H1 (cell line): ENCODE data around the gene WNT11. TPM values are rescaled to one million over a fixed set of nuclear protein-coding genes. Genes with fewer than 3 reads are reported as not detected.

Source experiments
- CTCF ChIA-PET: fragments of 300-600 bp; sonication (Branson Sonifier 250); formaldehyde crosslinking; loops from one replicate; lab custom pipeline; 2021; ENCODE audit not compliant: partially characterized antibody; lab: Charles Lee
- POLR2A ChIA-PET: fragments of 300-600 bp; sonication (Branson Sonifier 250); formaldehyde crosslinking; loops from one replicate; lab custom pipeline; 2021; ENCODE audit warnings: inconsistent platforms; ENCODE audit not compliant: partially characterized antibody; lab: Charles Lee
- DNase-seq, 2 experiments: peaks; one replicate each; pipeline versions ENCODE4 v3.0.0 to v3.0.0-alpha.2; 2010 to 2022; ENCODE audit warnings: low spot score in 2 of 2, low read depth in 1 of 2, mixed read lengths in 1 of 2
- FAIRE-seq: peaks from 2 replicates; lab custom pipeline; 2011; peaks lifted over from hg19 to GRCh38; lab: Jason Lieb, UNC
- H2AFZ ChIP-seq: 2 replicates; pipeline ENCODE4 v1.8.1; 2012; ENCODE audit warnings: low read length, inconsistent platforms
- H2AK5ac ChIP-seq: 2 replicates; pipeline ENCODE4 v1.6.1; 2013; ENCODE audit warnings: low read depth, low read length
- H2BK120ac ChIP-seq: replicated peaks from 2 replicates; pipeline ENCODE3; 2013; ENCODE audit warnings: low read depth, low read length, inconsistent platforms
- H2BK12ac ChIP-seq: 2 replicates; pipeline ENCODE4 v1.6.1; 2013; ENCODE audit warnings: low read depth, low read length
- H2BK15ac ChIP-seq: 2 replicates; pipeline ENCODE4 v1.6.1; 2013; ENCODE audit warnings: low read length
- H2BK20ac ChIP-seq: 2 replicates; pipeline ENCODE4 v1.6.1; 2013; ENCODE audit warnings: low read length
- H2BK5ac ChIP-seq: 2 replicates; pipeline ENCODE4 v1.6.1; 2013; ENCODE audit warnings: low read depth, low read length
- H3K14ac ChIP-seq: 2 replicates; pipeline ENCODE4 v1.6.1; 2013; ENCODE audit warnings: inconsistent platforms; ENCODE audit not compliant: insufficient read length
- H3K18ac ChIP-seq: 2 replicates; pipeline ENCODE4 v1.6.1; 2013; ENCODE audit warnings: low read length; ENCODE audit errors: extremely low read depth
- H3K23ac ChIP-seq: 2 replicates; pipeline ENCODE4 v1.6.1; 2013; ENCODE audit warnings: inconsistent platforms; ENCODE audit not compliant: insufficient read length
- H3K23me2 ChIP-seq: 2 replicates; pipeline ENCODE4 v1.6.1; 2013; ENCODE audit warnings: low read depth, low read length
- H3K27ac ChIP-seq: 2 replicates; pipeline ENCODE4 v1.6.1; 2011; ENCODE audit warnings: low read depth, low read length, inconsistent platforms
- H3K27me3 ChIP-seq, 4 experiments: replicated peaks in 1 of 4; 1 replicate in 1 of 4; 2 replicates in 3 of 4; pipeline versions ENCODE4 v1.6.1 to v1.8.1; 2011 to 2013; ENCODE audit warnings: low read length in 3 of 4, mild to moderate bottlenecking in 3 of 4, inconsistent platforms in 2 of 4, mixed read lengths in 2 of 4, moderate library complexity in 1 of 4; ENCODE audit not compliant: control insufficient read depth in 3 of 4, insufficient read depth in 3 of 4; ENCODE audit errors: extremely low read depth in 1 of 4
- H3K36me3 ChIP-seq, 4 experiments: 2 replicates each; pipeline versions ENCODE4 v1.6.1 to v1.8.1; 2011 to 2013; ENCODE audit warnings: mild to moderate bottlenecking in 4 of 4, low read length in 3 of 4, moderate library complexity in 2 of 4, control low read depth in 1 of 4, inconsistent platforms in 1 of 4; ENCODE audit not compliant: insufficient read depth in 4 of 4, control insufficient read depth in 2 of 4
- H3K4ac ChIP-seq: replicated peaks from 2 replicates; pipeline ENCODE3; 2013; ENCODE audit warnings: low read length, low read depth, mixed read lengths, inconsistent platforms; ENCODE audit not compliant: insufficient read length
- H3K4me1 ChIP-seq, 4 experiments: replicated peaks in 1 of 4; 1 replicate in 1 of 4; 2 replicates in 3 of 4; pipeline versions ENCODE4 v1.6.1 to v1.8.1; 2011 to 2013; ENCODE audit warnings: low read length in 3 of 4, inconsistent platforms in 2 of 4, mixed read lengths in 1 of 4; ENCODE audit not compliant: insufficient read depth in 4 of 4, control insufficient read depth in 3 of 4
- H3K4me2 ChIP-seq, 2 experiments: 2 replicates each; pipeline versions ENCODE4 v1.6.1 to v1.8.1; 2011 to 2013; ENCODE audit warnings: low read depth in 2 of 2, low read length in 2 of 2, control low read depth in 1 of 2, inconsistent platforms in 1 of 2, mild to moderate bottlenecking in 1 of 2; ENCODE audit not compliant: insufficient read depth in 1 of 2
- H3K4me3 ChIP-seq, 4 experiments: fragments of 200-600, 300-600 bp in 1 of 4; sonication (generic), shearing (Covaris generic), sonication (Bioruptor Twin) in 1 of 4; 2 replicates each; pipeline versions ENCODE4 v1.5.1 to v1.8.1; 2011 to 2016; ENCODE audit warnings: low read length in 4 of 4, low read depth in 3 of 4, control low read depth in 2 of 4, inconsistent platforms in 2 of 4, mild to moderate bottlenecking in 2 of 4, mixed read lengths in 1 of 4, moderate library complexity in 1 of 4; ENCODE audit not compliant: insufficient read depth in 2 of 4; ENCODE audit errors: extremely low read depth in 1 of 4
- H3K56ac ChIP-seq: replicated peaks from 2 replicates; pipeline ENCODE3; 2013; ENCODE audit warnings: low read depth, mild to moderate bottlenecking, mixed read lengths, low read length, inconsistent platforms; ENCODE audit not compliant: insufficient read length
- H3K79me1 ChIP-seq: 2 replicates; pipeline ENCODE4 v1.6.1; 2013; ENCODE audit warnings: low read depth, low read length, control low read depth
- H3K79me2 ChIP-seq, 2 experiments: 2 replicates each; pipeline versions ENCODE4 v1.6.1 to v1.8.1; 2012 to 2013; ENCODE audit warnings: low read length in 2 of 2, mild to moderate bottlenecking in 2 of 2, inconsistent platforms in 1 of 2; ENCODE audit not compliant: insufficient read depth in 2 of 2, control insufficient read depth in 1 of 2
- H3K9ac ChIP-seq, 4 experiments: replicated peaks in 1 of 4; 1 replicate in 1 of 4; 2 replicates in 3 of 4; pipeline versions ENCODE4 v1.6.1 to v1.8.1; 2011 to 2013; ENCODE audit warnings: low read depth in 3 of 4, low read length in 3 of 4, control low read depth in 2 of 4, mild to moderate bottlenecking in 2 of 4, moderate library complexity in 2 of 4, inconsistent platforms in 1 of 4; ENCODE audit errors: extremely low read depth in 1 of 4
- H3K9me3 ChIP-seq, 2 experiments: 2 replicates each; pipeline versions ENCODE4 v1.6.1 to v1.8.1; 2012 to 2013; ENCODE audit warnings: mild to moderate bottlenecking in 2 of 2, moderate library complexity in 2 of 2, control low read depth in 1 of 2, inconsistent platforms in 1 of 2, low read depth in 1 of 2, low read length in 1 of 2, mixed read lengths in 1 of 2; ENCODE audit not compliant: insufficient read depth in 2 of 2
- H4K20me1 ChIP-seq, 2 experiments: replicated peaks in 1 of 2; 2 replicates each; pipeline versions ENCODE3 to v1.8.1; 2011 to 2013; ENCODE audit warnings: inconsistent platforms in 2 of 2, low read length in 2 of 2, mild to moderate bottlenecking in 1 of 2; ENCODE audit not compliant: insufficient read depth in 2 of 2, control insufficient read depth in 1 of 2
- H4K5ac ChIP-seq: 2 replicates; pipeline ENCODE4 v1.6.1; 2013; ENCODE audit warnings: low read length, low read depth, mixed read lengths, inconsistent platforms; ENCODE audit not compliant: insufficient read length
- H4K8ac ChIP-seq: 2 replicates; pipeline ENCODE4 v1.8.0; 2013; ENCODE audit warnings: mild to moderate bottlenecking, moderate library complexity, low read length, inconsistent platforms; ENCODE audit not compliant: insufficient read depth; ENCODE audit errors: extremely low read depth
- H4K91ac ChIP-seq: replicated peaks from 2 replicates; pipeline ENCODE3; 2013; ENCODE audit warnings: low read length, mixed read lengths, inconsistent platforms; ENCODE audit not compliant: insufficient read length
- CBX8 ChIP-seq: fragments of 300-800, 300-1000 bp; sonication (generic); IDR thresholded peaks from 2 replicates; pipeline ENCODE4 v1.7.1; 2016; ENCODE audit warnings: low read depth, low read length, borderline replicate concordance
- E2F6 ChIP-seq: IDR thresholded peaks from 2 replicates; pipeline ENCODE4 v1.6.1; 2012; ENCODE audit warnings: inconsistent platforms
- JUND ChIP-seq: IDR thresholded peaks from 2 replicates; pipeline ENCODE4 v1.6.1; 2011; ENCODE audit warnings: mild to moderate bottlenecking, improper control_type of control experiment, low read length
- MAX ChIP-seq: IDR thresholded peaks from 2 replicates; pipeline ENCODE4 v1.6.1; 2012; ENCODE audit warnings: inconsistent platforms
- NANOG ChIP-seq: IDR thresholded peaks from 2 replicates; pipeline ENCODE4 v1.6.1; 2011; ENCODE audit warnings: low read length, low read depth, mild to moderate bottlenecking, inconsistent platforms; ENCODE audit not compliant: insufficient read depth, poor library complexity, severe bottlenecking
- POLR2A ChIP-seq, 2 experiments: IDR thresholded peaks; 1 replicate in 1 of 2; 2 replicates in 1 of 2; pipeline ENCODE4 v1.6.1; 2011; ENCODE audit warnings: low read depth in 2 of 2, low read length in 2 of 2, mild to moderate bottlenecking in 2 of 2; ENCODE audit errors: control extremely low read depth in 1 of 2
- POU5F1 ChIP-seq: IDR thresholded peaks from 2 replicates; pipeline ENCODE4 v1.6.1; 2011; ENCODE audit warnings: low read depth, mild to moderate bottlenecking, low read length, moderate library complexity
- RXRA ChIP-seq: IDR thresholded peaks from 2 replicates; pipeline ENCODE4 v1.6.1; 2011; ENCODE audit warnings: low read depth, mild to moderate bottlenecking, low read length, moderate library complexity; ENCODE audit not compliant: insufficient read depth
- SAP30 ChIP-seq: fragments of 300-600 bp; sonication (generic); IDR thresholded peaks from 2 replicates; pipeline ENCODE4 v1.7.1; 2012; ENCODE audit warnings: low read length, moderate library complexity, mild to moderate bottlenecking, inconsistent platforms; ENCODE audit not compliant: insufficient read depth, insufficient replicate concordance
- SP2 ChIP-seq: IDR thresholded peaks from 2 replicates; pipeline ENCODE4 v1.6.1; 2012; ENCODE audit warnings: mild to moderate bottlenecking, low read length, inconsistent platforms
- TCF12 ChIP-seq: IDR thresholded peaks from 2 replicates; pipeline ENCODE4 v1.6.1; 2011; ENCODE audit warnings: low read depth, mild to moderate bottlenecking, low read length
- TEAD4 ChIP-seq: IDR thresholded peaks from 2 replicates; pipeline ENCODE4 v1.6.1; 2012; ENCODE audit warnings: low read depth, low read length, inconsistent platforms, mixed read lengths
- YY1 ChIP-seq: IDR thresholded peaks from 2 replicates; pipeline ENCODE4 v1.6.1; 2011; ENCODE audit warnings: low read depth, mild to moderate bottlenecking, low read length
- WGBS, 2 experiments: shearing (Covaris generic) in 1 of 2; methylation state at CpG; one replicate each; pipeline versions ENCODE4 v1.1.6 to v1.1.7; 2013 to 2015; ENCODE audit warnings: low lambda C conversion rate in 2 of 2, mixed read lengths in 2 of 2, inconsistent platforms in 1 of 2, low coverage in 1 of 2, missing lambda C conversion rate in 1 of 2; ENCODE audit not compliant: insufficient replicate concordance in 2 of 2, insufficient coverage in 1 of 2, insufficient read length in 1 of 2; ENCODE audit errors: extremely low coverage in 1 of 2, missing lambda C conversion rate in 1 of 2; 5-methylcytosine and 5-hydroxymethylcytosine counted together
- polyA plus RNA-seq, 7 experiments: library from polyadenylated mRNA; depleted of rRNA in 3 of 7; stranded (reverse) in 5 of 7; unstranded in 2 of 7; fragments of >200 nt in 5 of 7; fragments of 200-250 nt in 2 of 7; gene quantifications; 1 replicate in 5 of 7; 2 replicates in 1 of 7; 4 replicates in 1 of 7; pipeline versions ENCODE4 v1.2.1 to v1.2.3, GENCODE V29; 2011 to 2013; ENCODE audit warnings: missing spikeins in 2 of 7, mixed read lengths in 2 of 7
- total RNA-seq: library from RNA; stranded (reverse); fragmentation: NEBNext Ultra II Directional; extraction: Animal tissue kit (Norgen Biotek cat#: 25700); gene quantifications from 2 replicates; pipeline ENCODE4 v1.2.1, GENCODE V29; 2021

Gene WNT11
- total and polyA plus RNA-seq, 2 of the 8 experiments (the other 6 are each of a cell fraction or from before 2014, with no cell fraction given) = 0.11 to 0.45 TPM

GRCh38 chr11:76228875-76229149 lies 22.5 kb upstream of the WNT11 start:
- Histone ChIP-seq H3K4me2 (no peak overlapping the region), H3K36me3 (no peaks in the 10 kb centered on the region), H2BK120ac (no peak overlapping the region), H4K20me1 (no peaks in the 10 kb centered on the region), H2BK12ac (no peak overlapping the region), H3K4ac (no peak overlapping the region), H3K9ac (no peak overlapping the region), H2AFZ (no peak overlapping the region), H4K5ac (no peak overlapping the region), H3K14ac (no peak overlapping the region), H3K56ac (no peak overlapping the region), H4K8ac (no peak overlapping the region), H3K27me3 (no peaks in the 10 kb centered on the region), H2BK5ac (no peak overlapping the region), H3K79me1 (no peaks in the 10 kb centered on the region), H3K79me2 (no peaks in the 10 kb centered on the region), H3K4me1 (peaks cover 0 to 2% (median 0%) of the 10 kb centered on the region in 4 experiments; a peak in 1 of 7 replicates), H3K23me2 (no peaks in the 10 kb centered on the region), H4K91ac (no peak overlapping the region), H2BK15ac (no peak overlapping the region), H2BK20ac (no peak overlapping the region), H3K9me3 (no peaks in the 10 kb centered on the region), H3K18ac (no peak overlapping the region), H3K27ac (no peak overlapping the region), H3K4me3 (no peak overlapping the region), H3K23ac (no peak overlapping the region), H2AK5ac (no peak overlapping the region)
- CTCF ChIA-PET = interaction anchor here (2.1 to 2.6 kb wide), 2 partner anchors 17 to 21 kb away, joined by 8 to 14 read pairs; no protein-coding TSS in a partner anchor
- FAIRE-seq (no peak), DNase-seq (no peak)
- POLR2A ChIA-PET = interaction anchor here (0.6 kb wide), 2 partner anchors 10 to 77 kb away, joined by 3 read pairs; no protein-coding TSS in a partner anchor
- WGBS, 2 experiments = 87% methylated on average over 5 of the region's 5 CpGs; no CpG with 5 or more reads in 1 of the 2 experiments
- TF ChIP-seq POU5F1 (no peak), NANOG (no peak), POLR2A (IDR thresholded peaks at IDR 0.05; ENCODE audit: control extremely low read depth in 1 of 2, low read depth in 2 of 2, low read length in 2 of 2) (no peak), SAP30 (no peak), TCF12 (no peak), JUND (no peak), RXRA (no peak), MAX (no peak), CBX8 (no peak), SP2 (no peak), YY1 (no peak), TEAD4 (no peak), E2F6 (no peak)
